Muscle of back (tissue), 11 donors: ENCODE data around the gene GPR141. TPM values are rescaled to one million over a fixed set of nuclear protein-coding genes. Genes with fewer than 3 reads are reported as not detected.

ENCODE experiments used
- DNase-seq, 3 donors: peaks; one replicate each; pipeline versions ENCODE4 v3.0.0 to v3.0.0-alpha.2; 2013
- polyA plus RNA-seq, 10 donors: library from polyadenylated mRNA; unstranded; fragments of 120-200 nt; gene quantifications; one replicate each; pipeline ENCODE4 v1.2.1, GENCODE V29; 2013; ENCODE audit not compliant: insufficient read length in 10 of 10

The GPR141 gene
- polyA plus RNA-seq, 10 donors = 0.14 to 1.4 (median 0.54) TPM; not detected in 3

DNA sequence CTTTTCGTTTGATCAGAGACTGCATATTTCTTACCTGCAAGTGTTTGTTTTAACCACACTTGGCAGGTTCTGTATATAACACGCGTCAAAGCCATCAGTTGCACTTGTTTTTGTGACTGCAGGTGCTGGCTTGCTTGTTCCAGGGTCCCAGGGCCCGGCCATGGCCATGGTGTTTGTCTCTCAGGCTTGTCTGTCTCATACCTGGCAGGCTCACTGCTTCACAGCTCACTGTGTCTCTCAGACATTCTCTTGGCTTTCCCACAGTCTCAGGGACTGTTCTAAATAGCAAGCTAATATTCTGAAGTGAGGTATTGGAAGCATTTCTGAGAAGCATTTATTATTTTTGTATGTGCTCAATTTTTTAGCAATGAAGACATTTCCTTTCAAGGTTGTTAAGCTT, 46.9 kb downstream of the GPR141 start:
- peak in 1 of 3 donors; percentile 52 for DNase-seq

DNA sequence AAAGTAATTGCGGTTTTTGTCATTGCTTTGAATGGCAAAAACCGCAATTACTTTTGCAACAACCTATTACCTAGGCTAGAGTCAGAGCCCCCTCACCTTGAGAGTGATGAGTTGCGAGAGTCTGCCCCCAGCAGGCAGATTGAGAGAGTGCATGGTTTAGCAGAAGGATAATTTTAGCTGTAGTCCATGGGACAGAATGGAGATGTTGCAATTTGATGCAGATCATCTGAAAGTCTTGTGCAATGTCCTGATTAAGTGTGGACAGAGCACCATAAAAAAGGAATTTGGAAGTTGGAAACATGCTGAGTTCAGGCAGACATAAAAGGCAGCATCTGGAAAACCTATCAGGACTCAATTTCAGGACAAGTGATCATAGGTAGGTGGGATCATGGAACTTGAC, 48.7 kb downstream of the GPR141 start:
- peak; percentile 6 to 65 (median 40) for DNase-seq

GRCh38 chr7:37732888-37733287, 49.3 kb downstream of the GPR141 start:
- no peak for DNase-seq

- DNase-seq = no peak
These were observed 51.6 kb downstream of the GPR141 start for GRCh38 chr7:37735196-37735595.

DNA sequence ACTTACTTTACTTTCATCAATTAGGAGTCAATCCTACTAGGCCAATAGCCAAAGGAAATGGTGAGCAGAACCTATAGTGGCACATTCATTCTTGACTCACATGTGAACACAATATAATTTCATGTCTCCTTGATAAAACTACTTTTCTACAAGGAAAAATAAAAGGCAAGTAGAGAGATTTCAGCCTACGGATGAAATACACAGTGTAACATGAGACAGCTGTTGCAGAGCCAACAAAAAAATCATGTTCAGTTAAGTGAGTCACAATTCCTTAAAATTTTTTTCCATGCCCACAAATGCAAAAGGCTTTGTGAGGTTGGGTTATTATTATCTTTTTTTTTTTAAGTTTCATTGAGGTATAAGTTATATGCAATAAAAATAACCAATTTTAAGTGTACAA, 54.8 kb downstream of the GPR141 start:
- DNase-seq = peak in 1 of 3 donors; percentile 57

DNA sequence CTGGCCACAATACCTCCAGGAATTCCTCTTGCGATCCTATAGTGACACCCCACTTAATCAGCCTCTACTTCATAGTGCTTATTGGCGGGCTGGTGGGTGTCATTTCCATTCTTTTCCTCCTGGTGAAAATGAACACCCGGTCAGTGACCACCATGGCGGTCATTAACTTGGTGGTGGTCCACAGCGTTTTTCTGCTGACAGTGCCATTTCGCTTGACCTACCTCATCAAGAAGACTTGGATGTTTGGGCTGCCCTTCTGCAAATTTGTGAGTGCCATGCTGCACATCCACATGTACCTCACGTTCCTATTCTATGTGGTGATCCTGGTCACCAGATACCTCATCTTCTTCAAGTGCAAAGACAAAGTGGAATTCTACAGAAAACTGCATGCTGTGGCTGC, 56.8 kb downstream of the GPR141 start:
- DNase-seq = no peak

DNA sequence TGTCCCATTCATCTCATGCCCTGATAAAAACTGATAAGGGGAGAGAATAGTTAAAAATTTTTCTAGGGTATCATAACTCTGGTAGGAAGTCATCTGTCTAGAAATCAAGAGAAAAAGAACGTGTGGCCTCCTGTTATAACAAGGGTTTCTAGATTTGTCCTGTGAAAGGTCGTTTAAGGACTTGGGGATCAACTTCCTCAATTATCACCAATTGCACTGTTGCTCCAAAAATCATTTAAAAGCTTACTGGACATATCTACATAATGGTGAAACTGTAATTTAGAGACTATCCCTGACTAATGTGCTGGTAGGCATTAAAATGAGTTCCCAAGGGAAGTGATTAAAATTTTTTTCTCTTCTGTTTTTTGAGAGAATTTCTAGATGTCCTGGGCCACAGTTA, 58.2 kb downstream of the GPR141 start:
- no peak for DNase-seq

- no peak for DNase-seq
These were observed 67.5 kb downstream of the GPR141 start for GRCh38 chr7:37751096-37751495.

DNA sequence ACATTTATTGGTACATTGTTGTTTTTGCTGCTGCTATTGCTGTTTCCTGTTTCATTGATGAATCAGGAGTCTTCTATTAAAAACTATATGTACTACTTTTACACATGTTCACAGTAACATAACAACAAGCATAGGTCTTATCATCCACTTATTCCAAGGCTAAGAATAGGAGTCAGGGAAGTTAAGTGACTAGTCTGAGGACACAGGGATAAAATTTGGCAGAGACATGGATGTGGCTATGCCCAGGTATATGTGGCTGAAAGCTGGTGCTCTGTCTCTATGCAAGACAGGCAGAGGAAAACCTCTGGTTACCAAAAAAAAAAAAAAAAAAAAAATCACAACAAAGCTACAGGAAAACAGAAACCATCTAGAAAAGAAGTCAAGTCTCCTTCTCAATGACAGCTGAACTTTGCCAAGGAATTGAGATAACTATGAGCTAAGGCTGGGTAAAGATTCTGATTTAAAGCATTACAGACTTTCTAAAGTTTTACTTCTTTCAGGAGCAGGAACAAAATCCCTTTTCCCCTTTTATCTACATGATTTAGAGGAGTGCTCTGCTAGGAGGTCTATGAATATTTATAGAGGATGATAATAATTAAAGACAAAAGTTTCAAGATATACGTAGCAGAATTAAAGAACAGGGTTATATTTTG, 70.0 kb downstream of the GPR141 start:
- DNase-seq = no peak

DNA sequence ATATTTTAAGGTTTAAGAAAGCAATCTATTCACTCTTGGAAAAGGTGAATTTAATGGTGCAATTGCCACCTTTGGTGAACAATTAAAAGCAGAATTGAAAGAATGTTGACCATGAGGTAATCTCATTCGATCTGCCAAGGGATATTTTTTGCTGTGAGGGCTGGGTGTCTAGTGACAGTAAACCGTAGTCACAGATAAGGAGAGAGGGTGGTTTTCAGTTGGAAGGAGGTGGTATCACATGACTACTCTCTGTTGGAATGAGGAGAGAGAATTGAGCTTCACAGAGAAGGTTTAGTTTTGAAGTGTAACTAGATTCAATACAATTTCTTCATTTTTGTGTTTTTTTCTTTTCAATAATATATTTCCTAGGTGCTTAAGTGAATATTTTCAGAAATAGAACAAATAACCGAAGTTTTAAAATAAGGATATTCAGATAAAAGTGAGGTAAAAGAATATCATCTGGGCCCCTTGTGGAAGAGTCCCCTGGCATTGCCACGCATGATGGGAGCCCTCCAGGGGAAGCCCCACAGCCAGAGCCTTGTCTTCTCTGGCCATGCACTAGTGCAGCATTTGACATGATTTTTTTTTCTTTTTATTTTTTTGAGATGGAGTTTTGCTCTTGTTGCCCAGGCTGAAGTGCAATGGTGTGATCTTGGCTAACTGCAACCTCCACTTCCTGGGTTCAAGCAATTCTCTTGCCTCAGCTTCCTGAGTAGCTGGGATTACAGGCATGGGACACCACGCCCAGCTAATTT, 73.4 kb downstream of the GPR141 start:
- DNase-seq = no peak

GRCh38 chr7:37757563-37757962, 74.0 kb downstream of the GPR141 start:
- no peak for DNase-seq

- DNase-seq = no peak
These were observed 75.0 kb downstream of the GPR141 start for GRCh38 chr7:37758501-37759045.

DNA sequence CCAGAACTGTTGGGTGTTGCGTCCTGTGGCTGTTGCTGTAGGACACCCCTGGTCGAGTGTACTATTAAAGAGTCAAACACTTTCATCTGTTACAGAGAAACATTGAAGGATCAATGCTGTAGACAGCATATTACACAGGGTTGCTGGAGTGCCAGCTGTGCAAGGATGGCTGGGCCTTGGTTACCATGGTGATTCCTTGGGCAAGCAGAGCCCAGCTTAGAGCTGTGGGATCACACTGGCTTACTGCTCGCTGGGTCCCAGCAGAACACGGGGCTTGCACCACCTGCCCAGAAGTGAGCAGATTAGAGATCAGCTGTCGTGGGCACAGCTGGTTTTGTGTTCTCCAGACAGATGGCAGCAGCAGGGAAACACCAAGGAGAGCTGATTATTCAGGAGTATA, 76.0 kb downstream of the GPR141 start:
- peak in 1 of 3 donors; percentile 49 for DNase-seq

DNA sequence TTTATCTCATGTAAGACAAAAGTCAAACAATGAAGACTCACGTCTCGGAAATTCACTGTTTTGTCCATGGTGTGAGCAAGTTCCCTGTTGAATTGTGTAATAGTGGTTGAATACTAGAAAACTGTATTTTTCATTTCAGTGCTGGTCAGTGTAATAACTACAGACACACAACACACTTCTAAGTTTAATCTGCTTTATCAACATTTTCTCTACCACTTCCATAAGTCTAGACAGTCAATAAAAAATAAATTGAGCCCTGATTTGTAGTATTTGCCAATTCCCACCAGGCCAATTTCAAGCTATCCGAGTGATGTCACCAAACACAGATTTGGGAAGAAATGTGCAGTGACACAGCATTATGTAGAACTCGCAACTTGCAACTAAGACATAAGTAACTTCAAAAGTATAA, 81.9 kb downstream of the GPR141 start:
- DNase-seq = no peak

- peak in 1 of 3 donors; percentile 11 for DNase-seq
These were observed 82.4 kb downstream of the GPR141 start for GRCh38 chr7:37765872-37766525.

- no peak for DNase-seq
These were observed 85.0 kb downstream of the GPR141 start for GRCh38 chr7:37768611-37769010.

DNA sequence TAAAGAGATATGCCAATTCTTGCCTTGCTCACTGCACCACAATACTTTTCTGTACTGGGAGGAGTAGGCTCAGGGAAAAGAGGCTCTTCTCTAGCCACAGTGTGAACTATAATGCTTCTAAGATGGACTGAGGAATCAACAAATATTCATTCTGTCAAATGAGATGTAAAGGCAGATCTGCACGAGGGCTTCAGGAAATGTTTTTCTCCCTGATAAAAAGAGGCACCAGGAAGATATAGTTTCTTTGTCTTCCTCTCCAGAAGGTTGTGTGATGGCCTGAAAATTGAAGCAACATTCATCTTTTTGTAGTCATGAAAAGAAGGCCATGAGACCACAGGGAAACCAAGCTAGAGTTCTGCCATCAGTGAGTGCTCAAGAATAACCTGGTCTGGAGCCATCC, 85.7 kb downstream of the GPR141 start:
- no peak for DNase-seq

DNA sequence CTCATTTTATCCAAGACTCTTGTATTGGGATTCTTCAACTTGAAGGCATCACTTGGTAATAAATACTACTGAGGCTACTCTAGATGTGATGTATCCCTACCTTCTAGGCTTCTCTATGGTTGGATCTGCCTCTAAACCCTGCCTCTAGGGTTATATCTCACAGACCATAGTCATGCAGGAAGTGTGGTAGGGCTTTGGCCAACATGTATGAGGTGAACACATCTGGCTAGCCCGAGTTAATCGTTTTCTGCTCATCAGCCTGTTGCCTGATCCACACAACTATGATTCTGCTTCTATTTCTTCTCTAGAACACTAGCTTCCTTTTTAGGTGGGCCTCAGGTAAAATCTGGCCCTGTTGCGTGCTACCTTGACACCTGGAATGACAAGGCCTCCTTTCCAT, 86.2 kb downstream of the GPR141 start:
- DNase-seq = no peak

DNA sequence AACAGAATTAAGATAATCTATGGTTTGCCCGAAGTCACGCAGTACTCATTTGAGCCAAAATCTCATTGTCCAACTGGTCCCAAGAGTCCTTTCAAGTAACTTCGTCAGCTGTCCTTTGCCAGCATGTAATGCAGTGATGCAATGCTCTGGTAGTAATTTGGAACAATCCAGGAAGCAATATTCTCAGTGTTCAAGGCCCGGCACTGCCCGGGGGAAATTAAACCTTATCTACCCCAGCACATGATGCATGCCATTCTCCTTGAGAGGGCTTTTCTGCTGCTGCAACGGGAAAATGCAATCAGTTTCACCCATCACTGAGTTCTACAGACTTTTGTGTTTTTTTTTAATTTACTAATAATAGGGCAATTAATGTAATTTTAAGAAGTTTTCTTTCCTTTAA, 87.3 kb downstream of the GPR141 start:
- DNase-seq = no peak

GRCh38 chr7:37771342-37771741, 87.8 kb downstream of the GPR141 start:
- no peak for DNase-seq

DNA sequence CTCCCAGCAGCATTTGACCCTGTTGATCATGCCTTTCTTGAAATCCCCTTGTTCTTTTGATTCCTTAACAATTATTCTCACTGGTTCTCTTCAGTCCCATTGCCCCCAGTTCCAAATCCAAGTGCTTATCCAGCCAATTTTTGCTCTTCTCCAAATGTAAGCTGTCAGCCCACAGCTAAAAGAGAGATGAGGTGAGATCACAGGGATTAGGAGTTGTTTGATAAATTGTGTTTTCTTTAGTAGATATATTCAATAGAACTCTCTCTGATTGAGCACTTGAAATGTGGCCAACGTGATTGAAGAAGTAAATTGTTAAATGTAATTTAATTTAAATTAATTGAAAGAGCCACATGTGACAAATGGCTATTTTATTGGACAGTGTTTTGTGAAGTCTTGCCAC, 88.2 kb downstream of the GPR141 start:
- DNase-seq = no peak

DNA sequence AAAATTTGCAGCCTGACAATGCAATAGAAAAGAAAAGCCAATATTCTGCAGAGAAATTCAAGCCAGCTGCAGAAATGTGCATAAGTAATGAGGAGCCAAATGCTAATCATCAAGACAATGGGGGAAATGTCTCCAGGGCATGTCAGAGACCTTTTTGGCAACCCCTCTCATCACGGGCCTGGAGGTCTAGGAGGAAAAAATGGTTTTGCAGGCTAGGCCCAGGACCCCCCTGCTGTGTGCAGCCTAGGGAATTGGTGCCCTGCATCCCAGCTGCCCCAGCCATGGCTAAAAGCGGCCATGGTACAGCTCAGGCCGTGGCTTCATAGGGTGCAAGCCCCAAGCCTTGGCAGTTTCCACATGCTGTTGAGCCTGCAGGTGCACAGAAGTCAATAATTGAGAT, 92.4 kb downstream of the GPR141 start:
- DNase-seq = no peak

GRCh38 chr7:37781156-37781555, 97.6 kb downstream of the GPR141 start:
- no peak for DNase-seq
